ENCODE results near the gene CRHR2.

CRHR2 gene

GRCh38 chr7:30649717-30650420 is 32.4 kb downstream of the CRHR2 start:
- H3K4me3 ChIP-seq = no peak overlapping the region
- no peak overlapping the region for H3K27ac ChIP-seq
- peak; percentile 46 for DNase-seq (ENCODE audit: low spot score)
- TF ChIP-seq CTCF (IDR thresholded peaks at IDR 0.05) = no peak

GRCh38 chr7:30648744-30649540 is 33.3 kb downstream of the CRHR2 start:
- no peak for TF ChIP-seq CTCF (IDR thresholded peaks at IDR 0.05)
- Histone ChIP-seq H3K27ac (no peak overlapping the region), H3K4me3 (no peak overlapping the region)
- peak; percentile 54 for DNase-seq (ENCODE audit: low spot score)

- H3K4me3 ChIP-seq = no peak overlapping the region
- no peak overlapping the region for H3K27ac ChIP-seq
- no peak for TF ChIP-seq CTCF (IDR thresholded peaks at IDR 0.05)
- DNase-seq (ENCODE audit: low spot score) = no peak
These were observed 34.5 kb downstream of the CRHR2 start for GRCh38 chr7:30647589-30648364.

- Histone ChIP-seq H3K27ac (no peak overlapping the region), H3K4me3 (no peak overlapping the region)
- DNase-seq (ENCODE audit: low spot score) = no peak
- no peak for TF ChIP-seq CTCF (IDR thresholded peaks at IDR 0.05)
These were observed 36.1 kb downstream of the CRHR2 start for GRCh38 chr7:30646154-30646553.

- no peak for TF ChIP-seq CTCF (IDR thresholded peaks at IDR 0.05)
- H3K27ac ChIP-seq = no peak overlapping the region
- no peak overlapping the region for H3K4me3 ChIP-seq
- no peak for DNase-seq (ENCODE audit: low spot score)
These were observed 36.6 kb downstream of the CRHR2 start for GRCh38 chr7:30645661-30646060.

GRCh38 chr7:30644286-30644955 is 37.8 kb downstream of the CRHR2 start:
- H3K27ac ChIP-seq = no peak overlapping the region
- TF ChIP-seq CTCF (IDR thresholded peaks at IDR 0.05) = no peak
- no peak overlapping the region for H3K4me3 ChIP-seq
- DNase-seq (ENCODE audit: low spot score) = no peak

All from coronary artery (tissue), 2 donors.